ENCODE results near the gene LPIN1. TPM values are rescaled to one million over a fixed set of nuclear protein-coding genes. Genes with fewer than 3 reads are reported as not detected.

Gene LPIN1
- total RNA-seq, 2 experiments from 2014 or later, result 96.4 to 102 TPM

- intact Hi-C loops (cut with micrococcal nuclease), result loop anchor here (1.0 to 5.0 kb wide), 5 partner anchors 41 to 312 kb away; partner anchors contain the start of gene E2F6
- DNase-seq, result peak; percentile 91
- no peaks in the 10 kb centered on the region for H3K27me3 Mint-ChIP-seq (ENCODE audit: low read depth)
- CTCF ChIA-PET, result interaction anchor here (0.6 to 10.9 kb wide), 23 partner anchors 8 to 1281 kb away, joined by 3 to 410 read pairs (median 5); partner anchors contain the start of gene LPIN1
- H3K9me3 Mint-ChIP-seq, result no peaks in the 10 kb centered on the region
- H3K36me3 Mint-ChIP-seq (ENCODE audit: low read depth), result peaks cover 68% of the 10 kb centered on the region
- H3K4me3 Mint-ChIP-seq, result peak overlapping the region; percentile 45
- peaks cover 44% of the 10 kb centered on the region for H3K4me1 Mint-ChIP-seq (ENCODE audit: low read depth)
- peak overlapping the region; percentile 80 for H3K27ac Mint-ChIP-seq
Observed at GRCh38 chr2:11778923-11779757, 32.7 kb downstream of the LPIN1 start.

- no peaks in the 10 kb centered on the region for H3K9me3 Mint-ChIP-seq
- H3K4me3 Mint-ChIP-seq, result no peak overlapping the region
- no peak overlapping the region for H3K27ac Mint-ChIP-seq
- peaks cover 72% of the 10 kb centered on the region for H3K36me3 Mint-ChIP-seq (ENCODE audit: low read depth)
- H3K27me3 Mint-ChIP-seq (ENCODE audit: low read depth), result no peaks in the 10 kb centered on the region
- H3K4me1 Mint-ChIP-seq (ENCODE audit: low read depth), result peaks cover 27% of the 10 kb centered on the region
- CTCF ChIA-PET, result interaction anchor here (1.1 to 10.9 kb wide), 4 partner anchors 8 to 101 kb away, joined by 3 to 410 read pairs (median 87); partner anchors contain the start of gene LPIN1
- DNase-seq, result no peak
- intact Hi-C loops (cut with micrococcal nuclease), result no loop called here
Observed at GRCh38 chr2:11781602-11782001, 35.2 kb downstream of the LPIN1 start.

GRCh38 chr2:11784280-11784679 is 37.8 kb downstream of the LPIN1 start:
- no peak overlapping the region for H3K27ac Mint-ChIP-seq
- CTCF ChIA-PET, result interaction anchor here (0.6 to 10.9 kb wide), 24 partner anchors 9 to 834 kb away, joined by 3 to 410 read pairs (median 4); partner anchors contain the start of gene LPIN1
- H3K36me3 Mint-ChIP-seq (ENCODE audit: low read depth), result peaks cover 76% of the 10 kb centered on the region
- H3K27me3 Mint-ChIP-seq (ENCODE audit: low read depth), result no peaks in the 10 kb centered on the region
- H3K4me1 Mint-ChIP-seq (ENCODE audit: low read depth), result peaks cover 3% of the 10 kb centered on the region
- intact Hi-C loops (cut with micrococcal nuclease), result no loop called here
- no peaks in the 10 kb centered on the region for H3K9me3 Mint-ChIP-seq
- no peak for DNase-seq
- no peak overlapping the region for H3K4me3 Mint-ChIP-seq

DNA sequence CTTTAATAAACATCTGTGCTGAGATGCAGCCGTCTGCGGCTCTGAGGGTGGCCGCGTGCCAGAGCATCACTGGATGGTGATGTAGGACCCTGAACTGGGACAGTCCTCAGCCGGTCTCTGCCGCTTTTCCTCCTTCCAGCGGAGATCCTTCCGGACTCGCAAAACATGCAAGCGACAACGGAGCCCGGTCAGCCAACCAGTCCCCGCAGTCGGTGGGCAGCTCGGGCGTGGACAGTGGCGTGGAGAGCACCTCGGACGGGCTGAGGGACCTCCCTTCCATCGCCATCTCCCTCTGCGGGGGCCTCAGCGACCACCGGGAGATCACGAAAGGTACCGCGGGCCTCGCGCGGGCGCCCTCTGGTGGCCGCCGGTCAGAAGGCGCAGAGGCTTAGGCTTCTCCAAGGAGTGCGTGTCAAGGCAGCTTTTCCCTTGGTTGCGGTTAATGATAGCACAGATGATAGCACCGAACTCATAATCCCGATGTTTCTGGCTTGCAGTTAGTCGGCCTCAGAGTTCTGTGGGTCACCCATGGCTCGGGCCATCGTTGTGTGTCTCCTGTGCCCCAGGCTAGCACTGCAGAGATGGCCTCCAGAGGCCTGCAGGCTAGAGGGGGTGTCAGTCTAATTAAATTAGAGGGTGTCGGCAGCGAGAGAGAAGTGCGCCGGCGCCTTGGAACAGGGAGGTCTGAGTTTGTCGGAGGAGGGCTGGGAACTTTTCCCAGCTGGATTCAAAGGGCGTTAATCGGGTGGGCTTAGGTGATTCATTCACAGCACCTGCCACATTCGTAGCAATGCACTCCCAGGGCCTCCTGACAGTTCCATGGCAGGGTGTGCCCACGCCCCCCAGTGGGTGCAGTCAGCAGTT is 38.5 kb downstream of the LPIN1 start:
- Mint-ChIP-seq H3K4me3 (no peak overlapping the region), H3K9me3 (no peaks in the 10 kb centered on the region), H3K36me3 (ENCODE audit: low read depth) (peaks cover 74% of the 10 kb centered on the region), H3K27me3 (ENCODE audit: low read depth) (no peaks in the 10 kb centered on the region), H3K27ac (no peak overlapping the region), H3K4me1 (ENCODE audit: low read depth) (no peaks in the 10 kb centered on the region)
- peak; percentile 44 for DNase-seq
- intact Hi-C loops (cut with micrococcal nuclease), result no loop called here
- CTCF ChIA-PET, result interaction anchor here (0.6 to 10.9 kb wide), 25 partner anchors 8 to 1593 kb away, joined by 3 to 410 read pairs (median 4); partner anchors contain the start of gene LPIN1

GRCh38 chr2:11785611-11785940 is 39.1 kb downstream of the LPIN1 start:
- Mint-ChIP-seq H3K27me3 (ENCODE audit: low read depth) (no peaks in the 10 kb centered on the region), H3K27ac (no peak overlapping the region), H3K4me1 (ENCODE audit: low read depth) (no peaks in the 10 kb centered on the region), H3K4me3 (no peak overlapping the region), H3K36me3 (ENCODE audit: low read depth) (peaks cover 75% of the 10 kb centered on the region), H3K9me3 (no peaks in the 10 kb centered on the region)
- intact Hi-C loops (cut with micrococcal nuclease), result no loop called here
- CTCF ChIA-PET, result interaction anchor here (0.6 to 10.9 kb wide), 14 partner anchors 8 to 1593 kb away, joined by 3 to 410 read pairs (median 4); partner anchors contain the start of gene LPIN1
- no peak for DNase-seq

GRCh38 chr2:11786191-11786590 is 39.8 kb downstream of the LPIN1 start:
- no peak overlapping the region for H3K27ac Mint-ChIP-seq
- DNase-seq, result no peak
- CTCF ChIA-PET, result interaction anchor here (0.7 to 10.9 kb wide), 2 partner anchors 64 to 95 kb away, joined by 3 to 410 read pairs; no protein-coding TSS in a partner anchor
- H3K27me3 Mint-ChIP-seq (ENCODE audit: low read depth), result no peaks in the 10 kb centered on the region
- peaks cover 75% of the 10 kb centered on the region for H3K36me3 Mint-ChIP-seq (ENCODE audit: low read depth)
- no peaks in the 10 kb centered on the region for H3K9me3 Mint-ChIP-seq
- peaks cover 2% of the 10 kb centered on the region for H3K4me1 Mint-ChIP-seq (ENCODE audit: low read depth)
- intact Hi-C loops (cut with micrococcal nuclease), result loop anchor here (2.0 kb wide), 1 partner anchor 17 kb away; no protein-coding TSS in a partner anchor
- H3K4me3 Mint-ChIP-seq, result no peak overlapping the region

- intact Hi-C loops (cut with micrococcal nuclease), result loop anchor here (2.0 kb wide), 1 partner anchor 16 kb away; no protein-coding TSS in a partner anchor
- Mint-ChIP-seq H3K4me3 (no peak overlapping the region), H3K9me3 (no peaks in the 10 kb centered on the region), H3K27ac (no peak overlapping the region), H3K27me3 (ENCODE audit: low read depth) (no peaks in the 10 kb centered on the region), H3K4me1 (ENCODE audit: low read depth) (peaks cover 2% of the 10 kb centered on the region), H3K36me3 (ENCODE audit: low read depth) (peaks cover 73% of the 10 kb centered on the region)
- no peak for DNase-seq
- CTCF ChIA-PET, result interaction anchor here (0.6 to 10.9 kb wide), 3 partner anchors 95 to 837 kb away, joined by 3 to 410 read pairs (median 8); no protein-coding TSS in a partner anchor
Observed at GRCh38 chr2:11786592-11786991, 40.2 kb downstream of the LPIN1 start.

- no peaks in the 10 kb centered on the region for H3K9me3 Mint-ChIP-seq
- H3K27ac Mint-ChIP-seq, result no peak overlapping the region
- no peaks in the 10 kb centered on the region for H3K27me3 Mint-ChIP-seq (ENCODE audit: low read depth)
- no peak overlapping the region for H3K4me3 Mint-ChIP-seq
- peaks cover 72% of the 10 kb centered on the region for H3K36me3 Mint-ChIP-seq (ENCODE audit: low read depth)
- peaks cover 2% of the 10 kb centered on the region for H3K4me1 Mint-ChIP-seq (ENCODE audit: low read depth)
- intact Hi-C loops (cut with micrococcal nuclease), result loop anchor here (2.0 kb wide), 1 partner anchor 15 kb away; no protein-coding TSS in a partner anchor
- CTCF ChIA-PET, result interaction anchor here (1.1 to 1.5 kb wide), 3 partner anchors 9 to 100 kb away, joined by 5 to 9 read pairs (median 8); no protein-coding TSS in a partner anchor
- DNase-seq, result no peak
Observed at GRCh38 chr2:11787991-11788390, 41.6 kb downstream of the LPIN1 start.

GRCh38 chr2:11788461-11789124 is 42.2 kb downstream of the LPIN1 start:
- peaks cover 75% of the 10 kb centered on the region for H3K36me3 Mint-ChIP-seq (ENCODE audit: low read depth)
- intact Hi-C loops (cut with micrococcal nuclease), result no loop called here
- CTCF ChIA-PET, result interaction anchor here (1.1 to 1.5 kb wide), 2 partner anchors 9 to 93 kb away, joined by 5 to 9 read pairs; no protein-coding TSS in a partner anchor
- H3K9me3 Mint-ChIP-seq, result no peaks in the 10 kb centered on the region
- H3K27me3 Mint-ChIP-seq (ENCODE audit: low read depth), result no peaks in the 10 kb centered on the region
- DNase-seq, result no peak
- no peak overlapping the region for H3K27ac Mint-ChIP-seq
- peaks cover 2% of the 10 kb centered on the region for H3K4me1 Mint-ChIP-seq (ENCODE audit: low read depth)
- no peak overlapping the region for H3K4me3 Mint-ChIP-seq

- H3K36me3 Mint-ChIP-seq (ENCODE audit: low read depth), result peaks cover 72% of the 10 kb centered on the region
- no peaks in the 10 kb centered on the region for H3K9me3 Mint-ChIP-seq
- H3K4me3 Mint-ChIP-seq, result no peak overlapping the region
- intact Hi-C loops (cut with micrococcal nuclease), result no loop called here
- no peak overlapping the region for H3K27ac Mint-ChIP-seq
- CTCF ChIA-PET, result interaction anchor here (1.4 to 1.6 kb wide), 3 partner anchors 7 to 107 kb away, joined by 3 to 9 read pairs (median 5); no protein-coding TSS in a partner anchor
- DNase-seq, result no peak
- H3K4me1 Mint-ChIP-seq (ENCODE audit: low read depth), result peaks cover 2% of the 10 kb centered on the region
- no peaks in the 10 kb centered on the region for H3K27me3 Mint-ChIP-seq (ENCODE audit: low read depth)
Observed at GRCh38 chr2:11789243-11789642, 42.8 kb downstream of the LPIN1 start.

DNA sequence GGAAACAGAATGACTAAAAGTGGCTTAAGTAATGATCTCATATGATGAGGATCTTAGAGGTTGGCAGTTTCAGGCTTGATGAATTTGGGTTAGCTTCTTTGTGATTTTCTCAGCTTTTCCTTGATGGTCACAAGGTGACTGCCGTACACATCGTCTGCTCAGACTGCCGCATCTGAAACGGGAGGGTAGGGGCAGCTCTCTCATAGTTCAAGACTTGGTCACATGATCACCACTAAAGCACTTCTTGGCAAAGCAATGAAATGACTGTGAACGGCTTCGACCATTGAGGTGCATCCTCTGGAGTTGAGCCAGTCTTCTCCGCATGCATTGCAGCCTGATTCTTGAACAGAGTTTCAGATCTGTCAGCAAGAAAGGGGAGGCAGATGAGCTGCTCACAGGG is 43.8 kb downstream of the LPIN1 start:
- Mint-ChIP-seq H3K9me3 (no peaks in the 10 kb centered on the region), H3K27me3 (ENCODE audit: low read depth) (no peaks in the 10 kb centered on the region), H3K4me3 (no peak overlapping the region), H3K27ac (no peak overlapping the region), H3K36me3 (ENCODE audit: low read depth) (peaks cover 69% of the 10 kb centered on the region), H3K4me1 (ENCODE audit: low read depth) (peaks cover 2% of the 10 kb centered on the region)
- CTCF ChIA-PET, result interaction anchor here (0.6 to 1.9 kb wide), 5 partner anchors 8 to 108 kb away, joined by 3 to 11 read pairs (median 3); no protein-coding TSS in a partner anchor
- DNase-seq, result no peak
- intact Hi-C loops (cut with micrococcal nuclease), result no loop called here
